ENCODE data around the gene C19orf12. TPM values are rescaled to one million over a fixed set of nuclear protein-coding genes. Genes with fewer than 3 reads are reported as not detected.

C19orf12 gene
- total and polyA plus RNA-seq, 2 of the 13 experiments (the other 11 are each of a cell fraction or from before 2014, with no cell fraction given), result 17.7 to 34.4 TPM

DNA sequence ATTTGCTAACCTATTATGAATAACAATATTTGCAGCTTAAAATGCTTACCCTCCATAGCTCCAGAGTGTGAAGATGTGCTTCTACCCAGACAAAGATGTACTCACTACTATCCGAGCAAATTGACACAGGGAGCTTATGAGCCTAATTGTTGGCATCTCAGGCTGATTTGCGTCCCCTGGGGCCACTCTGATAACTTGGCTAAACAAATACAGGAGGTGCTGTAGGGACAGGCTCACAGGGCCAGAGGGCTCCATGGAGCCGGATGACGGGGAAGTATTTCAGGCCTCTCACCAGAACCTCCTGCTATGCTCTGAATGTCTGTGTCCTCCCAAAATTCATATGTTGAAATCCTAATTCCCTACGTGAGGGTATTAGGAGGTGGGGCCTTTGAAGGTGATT is 26.7 kb upstream of the C19orf12 start (continued):
- no peak for TF ChIP-seq ZBTB37 (CRISPR knock-in tag; IDR thresholded peaks at IDR 0.05)
- no peak for TF ChIP-seq ZNF644 (CRISPR knock-in tag; IDR thresholded peaks at IDR 0.05; ENCODE audit: low read depth)
- no peak for TF ChIP-seq ZNF746 (CRISPR knock-in tag; IDR thresholded peaks at IDR 0.05)
- no peak for TF ChIP-seq CENPX (CRISPR knock-in tag; IDR thresholded peaks at IDR 0.05)
- TF ChIP-seq ZNF607 (CRISPR knock-in tag; IDR thresholded peaks at IDR 0.05; ENCODE audit: borderline replicate concordance), result no peak
- TF ChIP-seq TAF15 (IDR thresholded peaks at IDR 0.05; ENCODE audit: low read depth, low read length, poor library complexity, severe bottlenecking), result no peak

GRCh38 chr19:29741226-29741625 is 26.2 kb upstream of the C19orf12 start:
- ATAC-seq (no peak), DNase-seq (ENCODE audit: low spot score) (no peak), FAIRE-seq (no peak)
- H3K4me2 ChIP-seq (ENCODE audit: low read depth, low read length), result no peak overlapping the region
- intact Hi-C loops (cut with micrococcal nuclease; ENCODE audit: unreplicated experiment), result no loop called here
- H3K4me1 ChIP-seq (ENCODE audit: insufficient read depth, low read length), result no peaks in the 10 kb centered on the region
- 0 out of 2 replicates have a peak, but pooled peaks cover 2% of the 10 kb centered on the region for H4K20me1 ChIP-seq (ENCODE audit: insufficient read depth, low read length)
- no peak overlapping the region for H2AFZ ChIP-seq (ENCODE audit: low read length)
- no peak overlapping the region for H3K9ac ChIP-seq (ENCODE audit: insufficient read depth, low read depth, low read length)
- H3K9me3 ChIP-seq (ENCODE audit: low read length), result no peaks in the 10 kb centered on the region
- no peak overlapping the region for H3K27ac ChIP-seq (ENCODE audit: extremely low read length, insufficient read depth, low read length)
- H3K27me3 ChIP-seq (ENCODE audit: control insufficient read depth in 1 of 2, insufficient read depth in 2 of 2, low read length in 2 of 2), result peaks cover 5 to 28% of the 10 kb centered on the region in 2 experiments; a peak in 4 of 5 replicates
- no TSS peak for BruUV-seq (replicated peaks)
- CTCF ChIA-PET (ENCODE audit: low intra/inter-chr PET ratio, low total read pairs), result no interaction called here
- H3K79me2 ChIP-seq (ENCODE audit: insufficient read depth, low read length), result no peaks in the 10 kb centered on the region
- H3K4me3 ChIP-seq (replicated peaks in 1 of 3; ENCODE audit: insufficient read depth in 1 of 3, low read depth in 2 of 3, low read length in 3 of 3), result no peak overlapping the region
- WGBS (ENCODE audit: low lambda C conversion rate), result 50% methylated on average over 7 of the region's 10 CpGs
- POLR2A ChIA-PET, result no interaction called here
- no peaks in the 10 kb centered on the region for H3K36me3 ChIP-seq (replicated peaks in 1 of 2; ENCODE audit: control insufficient read depth in 1 of 2, insufficient read depth in 2 of 2, low read length in 2 of 2)
- in situ Hi-C loops (cut with HindIII; ENCODE audit: extremely low pct_ligation_motif_present, low pct_unique_long_range_greater_than_20kb), result loop anchor here (25.0 kb wide), 1 partner anchor 921 kb away; no protein-coding TSS in a partner anchor
- TF ChIP-seq THAP11 (CRISPR knock-in tag; IDR thresholded peaks at IDR 0.05), result no peak
- TF ChIP-seq RERE (CRISPR knock-in tag; IDR thresholded peaks at IDR 0.05; ENCODE audit: low read depth), result no peak
- no peak for TF ChIP-seq ARNT2 (CRISPR knock-in tag; IDR thresholded peaks at IDR 0.05; ENCODE audit: low read depth)
- no peak for TF ChIP-seq PHF20 (CRISPR knock-in tag; IDR thresholded peaks at IDR 0.05)
- TF ChIP-seq ZNF891 (CRISPR knock-in tag; IDR thresholded peaks at IDR 0.05), result no peak
- TF ChIP-seq HOXA3 (CRISPR knock-in tag; IDR thresholded peaks at IDR 0.05), result no peak
- no peak for TF ChIP-seq DMAP1 (CRISPR knock-in tag; IDR thresholded peaks at IDR 0.05)
- TF ChIP-seq NCOR1 (IDR thresholded peaks at IDR 0.05; ENCODE audit: borderline replicate concordance, low read length), result no peak
- TF ChIP-seq TCF12 (IDR thresholded peaks at IDR 0.05), result no peak
- no peak for TF ChIP-seq TCF12 (CRISPR knock-in tag; IDR thresholded peaks at IDR 0.05)
- no peak for TF ChIP-seq NR3C1 (CRISPR knock-in tag; IDR thresholded peaks at IDR 0.05)
- no peak for TF ChIP-seq ETV5 (CRISPR knock-in tag; IDR thresholded peaks at IDR 0.05; ENCODE audit: borderline replicate concordance)
